Lower leg skin (tissue), 3 donors: ENCODE results near the gene SOX13.

Experiments
- CTCF ChIP-seq, 3 donors: fragments of 450-650 bp; IDR thresholded peaks; one replicate each; pipeline ENCODE4 v1.5.1; 2016; ENCODE audit warnings: antibody characterized with exemption in 3 of 3, mild to moderate bottlenecking in 3 of 3, moderate library complexity in 2 of 3
- POLR2A ChIP-seq, 2 donors: fragments of 450-650 bp; IDR thresholded peaks; one replicate each; pipeline ENCODE4 v1.6.1; 2016 to 2017; ENCODE audit warnings: antibody characterized with exemption in 2 of 2, mild to moderate bottlenecking in 1 of 2, moderate library complexity in 1 of 2

GRCh38 chr1:204154568-204155255 lies 81.8 kb downstream of the SOX13 start:
- TF ChIP-seq POLR2A (IDR thresholded peaks at IDR 0.05) (no peak), CTCF (IDR thresholded peaks at IDR 0.05) (no peak)
